Neural progenitor cell (in vitro differentiated cells): Measurements from ENCODE around the gene CAMKMT.

Experiments used
- EZH2 ChIP-seq: fragments of 200-600 bp; sonication (generic); IDR thresholded peaks from 2 replicates; pipeline ENCODE4 v1.6.1; 2017; ENCODE audit warnings: antibody characterized with exemption, mild to moderate bottlenecking, moderate library complexity
- EZH2phosphoT487 ChIP-seq: fragments of 200-600 bp; sonication (generic); IDR thresholded peaks from 2 replicates; pipeline ENCODE4 v1.6.1; 2017; ENCODE audit warnings: antibody characterized with exemption

GRCh38 chr2:44789446-44789845 is 427.7 kb downstream of the CAMKMT start:
- no peak for TF ChIP-seq EZH2phosphoT487
- no peak for TF ChIP-seq EZH2
